HG03064 (cell line): ENCODE results near the gene ZNF398.
"Not testable (repeated sequence)": the region's sequence is repeated elsewhere in the genome, so short reads cannot be mapped to it uniquely, and the experiment has no call there.

Source experiments
- ATAC-seq: cut with Tn5 transposase; IDR thresholded peaks from one replicate; pipeline ENCODE4 v1.9.1; 2021; ENCODE audit warnings: low read depth; ENCODE audit not compliant: unreplicated experiment

The ZNF398 gene

GRCh38 chr7:149147072-149147751 is at the start of gene ZNF398:
Gene ZNF398 (plus strand): TSS chr7:149147453. CDS start chr7:149147743, 290 bp downstream.
- ATAC-seq: peak; percentile 72

GRCh38 chr7:149099058-149099457 is 48.2 kb upstream of the ZNF398 start:
- no peak for ATAC-seq

DNA sequence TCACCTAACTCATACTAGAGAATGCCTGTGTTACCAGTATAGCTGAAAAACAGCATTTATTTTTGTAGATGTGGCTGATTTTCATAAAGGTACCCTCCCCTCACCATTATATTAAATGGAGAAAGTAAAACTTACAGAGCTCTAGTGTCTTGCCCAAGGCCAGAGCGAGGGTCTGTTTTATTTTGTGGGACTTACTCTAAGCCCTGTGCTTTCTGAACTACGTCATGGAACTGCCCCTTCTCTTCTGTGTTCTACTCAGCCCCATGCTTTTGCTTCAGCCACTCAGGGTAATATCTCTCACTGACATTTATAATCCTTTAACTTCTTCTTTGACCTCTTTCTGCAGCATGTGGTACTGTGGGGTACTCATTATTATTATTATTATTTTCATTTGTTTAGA is 46.4 kb upstream of the ZNF398 start:
- ATAC-seq: no peak

GRCh38 chr7:149102666-149103065 is 44.6 kb upstream of the ZNF398 start:
- no peak for ATAC-seq

- ATAC-seq: no peak
Measured at GRCh38 chr7:149103424-149103823, 43.8 kb upstream of the ZNF398 start.

GRCh38 chr7:149104214-149104613 is 43.0 kb upstream of the ZNF398 start:
- no peak for ATAC-seq

DNA sequence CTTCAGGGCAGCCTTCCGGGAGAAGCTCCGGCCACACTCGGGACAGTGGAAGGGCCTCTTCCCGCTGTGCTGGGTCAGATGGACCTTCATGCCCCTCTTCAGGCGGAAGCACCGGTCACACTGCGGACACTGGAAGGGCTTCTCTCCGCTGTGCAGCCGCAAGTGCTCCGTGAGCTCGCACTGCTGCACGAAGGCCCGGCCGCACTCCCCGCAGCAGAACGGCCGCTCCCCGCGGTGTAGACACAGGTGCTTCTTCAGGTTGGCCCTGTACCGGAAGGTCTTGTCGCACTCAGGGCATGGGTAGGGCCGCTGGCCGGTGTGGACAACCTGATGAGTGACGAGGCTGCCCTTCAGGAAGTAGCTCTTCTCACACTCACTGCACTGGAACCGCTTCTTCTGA is 42.5 kb upstream of the ZNF398 start:
- ATAC-seq: no peak

DNA sequence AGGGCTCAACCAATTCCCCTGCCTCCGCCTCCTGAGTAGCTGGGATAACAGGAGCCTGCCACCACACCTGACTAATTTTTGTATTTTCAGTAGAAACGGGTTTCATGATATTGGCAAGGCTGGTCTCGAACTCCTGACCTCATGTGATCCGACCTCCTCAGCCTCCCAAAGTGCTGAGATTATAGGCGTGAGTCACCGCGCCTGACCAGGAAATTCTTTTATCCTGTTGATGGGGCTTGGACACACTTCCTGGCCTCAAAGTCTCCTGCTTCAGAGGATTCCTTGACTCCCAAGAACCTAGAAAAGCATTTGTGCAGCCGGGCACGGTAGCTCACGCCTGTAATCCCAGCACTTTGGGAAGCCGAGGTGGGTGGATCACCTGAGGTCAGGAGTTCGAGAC is 37.3 kb upstream of the ZNF398 start:
- no peak for ATAC-seq

DNA sequence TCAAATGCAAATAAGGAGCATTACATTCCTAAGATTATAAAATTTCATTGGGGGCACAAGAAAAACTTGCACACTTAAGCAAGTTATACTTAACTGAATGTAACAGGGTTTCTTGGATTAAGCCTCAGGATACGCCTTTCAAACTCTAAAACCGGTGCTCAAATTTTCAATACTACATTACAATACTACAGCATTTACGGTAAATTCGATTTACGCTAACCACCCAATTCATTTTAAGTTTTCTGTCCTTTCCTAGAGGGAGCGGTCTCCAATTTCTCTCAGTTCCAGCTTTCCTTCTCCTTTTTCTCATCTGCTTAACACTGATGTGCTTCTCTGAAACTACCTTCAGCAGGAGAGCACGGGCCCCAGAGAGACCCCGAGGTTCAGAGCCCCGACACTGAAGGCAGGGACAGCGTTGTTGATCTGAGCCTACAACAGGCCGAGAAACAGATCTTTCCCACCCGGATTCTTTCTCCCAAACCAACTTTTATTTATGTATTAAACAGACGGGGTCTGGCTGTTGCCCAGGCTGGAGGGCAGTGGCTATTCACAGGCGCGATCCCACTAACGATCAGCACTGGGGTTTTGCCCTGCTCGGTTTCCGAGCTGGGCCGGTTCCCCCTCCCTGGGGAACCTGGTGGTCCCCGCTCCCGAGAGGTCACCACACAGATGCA is 21.9 kb upstream of the ZNF398 start:
- no peak for ATAC-seq

GRCh38 chr7:149125863-149126661 is 21.2 kb upstream of the ZNF398 start, which contains the start of gene ZNF425:
Gene ZNF425 (minus strand): TSS chr7:149126324. CDS start chr7:149126213, 111 bp downstream.
- ATAC-seq: peak; percentile 71

DNA sequence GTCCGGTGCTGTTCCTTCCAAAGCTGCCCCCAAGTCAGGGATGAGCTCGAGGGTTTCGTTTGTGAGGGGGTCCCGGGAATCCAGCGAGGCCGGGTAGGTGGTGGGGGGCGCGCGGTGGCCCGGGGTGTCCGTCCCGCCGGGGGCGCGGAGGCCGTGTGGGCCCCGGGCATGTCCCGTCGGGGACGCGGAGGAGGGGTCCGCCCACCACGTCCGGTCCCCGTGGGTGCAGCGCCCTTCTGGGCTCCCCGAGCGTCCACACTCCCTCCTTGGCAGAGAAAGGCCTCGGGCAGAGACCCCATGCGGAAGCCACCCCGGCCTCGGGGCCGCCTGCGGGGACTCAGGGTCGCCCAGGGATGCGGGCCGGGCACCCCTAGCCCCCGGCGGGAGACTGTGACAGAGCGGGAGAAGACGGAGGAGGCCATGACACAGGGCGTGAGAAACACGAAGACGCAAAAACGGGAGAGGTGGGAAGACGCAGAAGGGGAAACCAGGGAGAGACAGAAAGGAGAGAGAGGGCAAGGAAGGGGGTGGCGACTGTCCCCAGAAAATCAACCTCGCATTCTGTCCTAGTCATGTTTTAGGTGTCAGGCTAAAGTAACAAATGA is 20.5 kb upstream of the ZNF398 start:
- peak; percentile 31 for ATAC-seq

DNA sequence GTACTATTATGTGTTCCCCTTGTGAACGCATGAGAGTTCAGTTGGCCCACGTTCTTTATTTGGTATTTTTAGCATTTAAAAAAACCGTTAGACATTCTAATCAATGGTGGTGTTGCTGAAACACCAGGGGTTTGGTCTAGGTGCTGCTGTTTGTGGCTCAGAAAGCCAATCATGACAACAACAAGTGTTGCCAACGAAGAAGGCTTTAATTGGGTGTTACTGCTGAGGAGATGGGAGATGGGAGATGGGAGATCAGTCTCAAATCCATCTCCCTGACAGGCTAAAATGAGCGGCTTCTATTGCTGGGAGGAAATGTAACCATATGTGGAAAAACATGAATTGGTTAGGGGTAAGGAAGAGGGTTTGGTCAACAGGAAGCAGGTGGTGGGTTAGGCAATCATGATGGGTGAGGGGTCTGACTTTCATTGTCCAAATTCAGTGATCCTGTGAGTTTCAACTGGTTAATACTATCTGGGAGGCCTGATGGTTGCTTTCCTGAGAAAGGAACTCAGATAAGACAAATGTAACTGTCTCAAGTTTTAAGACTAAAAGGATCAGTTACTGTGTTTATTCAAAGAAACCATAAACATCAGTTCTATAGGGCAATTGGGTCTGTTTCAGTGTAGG is 16.6 kb upstream of the ZNF398 start:
- ATAC-seq: no peak

- no peak for ATAC-seq
Measured at GRCh38 chr7:149133028-149133710, 14.1 kb upstream of the ZNF398 start.

GRCh38 chr7:149136118-149136517 is 11.1 kb upstream of the ZNF398 start:
- ATAC-seq: no peak

DNA sequence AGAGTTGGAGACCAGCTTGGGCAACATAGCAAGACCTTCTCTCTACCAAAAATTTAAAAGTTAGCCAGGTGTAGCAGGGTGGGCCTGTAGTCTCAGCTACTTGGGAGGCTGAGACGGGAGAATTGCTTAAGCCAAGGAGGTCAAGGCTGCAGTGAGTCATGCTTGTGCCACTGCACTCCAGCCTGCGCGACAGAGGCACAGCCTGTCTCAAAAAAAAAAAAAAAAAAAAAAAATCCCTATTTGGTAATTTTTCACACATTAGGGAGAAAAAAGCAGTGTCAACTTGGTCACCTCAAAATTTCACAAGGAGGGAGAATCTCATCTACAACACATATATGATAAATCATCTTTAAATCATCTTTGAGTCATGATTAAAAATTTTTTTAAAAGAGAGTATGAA is 6.4 kb upstream of the ZNF398 start:
- ATAC-seq: no peak

DNA sequence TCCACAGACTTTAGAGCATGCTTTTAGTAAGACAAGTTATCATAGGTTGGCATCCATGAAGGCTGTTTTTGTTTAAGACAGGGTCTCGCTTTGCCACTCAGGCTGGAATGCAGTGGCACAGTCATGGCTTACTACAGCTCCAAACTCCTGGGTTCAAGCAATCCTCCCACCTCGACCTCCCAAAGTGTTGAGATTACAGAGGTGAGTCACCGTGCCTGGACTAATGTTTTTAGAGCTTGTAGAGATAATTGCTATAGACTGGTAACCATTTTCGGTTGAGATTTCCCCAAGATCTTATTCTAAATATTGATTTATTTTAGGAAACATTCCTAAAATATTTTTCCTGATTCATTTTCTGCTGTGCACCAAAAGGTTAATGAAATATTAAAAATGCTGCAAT is 5.4 kb upstream of the ZNF398 start:
- no peak for ATAC-seq

- ATAC-seq: not testable (repeated sequence)
Measured at GRCh38 chr7:149144436-149144922, 2.8 kb upstream of the ZNF398 start.

GRCh38 chr7:149145031-149145845 is 2.0 kb upstream of the ZNF398 start:
- no peak for ATAC-seq
